Activated CD4-positive, alpha-beta T cell treated with anti-CD3 and anti-CD28 coated beads, Interleukin-2, amount 10 ng/mL, durations not matched to agents 24 days and 14 days (primary cell): ENCODE results near the gene PDX1. TPM values are rescaled to one million over a fixed set of nuclear protein-coding genes. Genes with fewer than 3 reads are reported as not detected.
A peak's percentile ranks its signal among the peaks of the same experiment; 100 is the strongest.

Source experiments
- DNase-seq: peaks from one replicate; pipeline ENCODE4 v3.0.0; 2022
- H3K27ac Mint-ChIP-seq: one replicate; pipeline ENCODE4 v1.8.0; 2022; ENCODE audit warnings: mild to moderate bottlenecking, mixed read lengths
- H3K27me3 Mint-ChIP-seq: one replicate; pipeline ENCODE4 v1.8.0; 2022; ENCODE audit warnings: mixed read lengths
- H3K36me3 Mint-ChIP-seq: one replicate; pipeline ENCODE4 v1.8.0; 2022; ENCODE audit warnings: low read depth, mild to moderate bottlenecking, mixed read lengths
- H3K4me1 Mint-ChIP-seq: one replicate; pipeline ENCODE4 v1.8.0; 2021; ENCODE audit warnings: mixed read lengths
- H3K4me3 Mint-ChIP-seq: one replicate; pipeline ENCODE4 v1.8.0; 2022; ENCODE audit warnings: mild to moderate bottlenecking, moderate library complexity, mixed read lengths
- H3K9me3 Mint-ChIP-seq: one replicate; pipeline ENCODE4 v1.8.0; 2021; ENCODE audit warnings: mixed read lengths
- intact Hi-C: fragments of 100-400 bp; cut with micrococcal nuclease; formaldehyde crosslinking; loops from one replicate; pipeline ENCODE4 v1.15.1; 2023
- total RNA-seq: library from RNA; stranded (reverse); gene quantifications from 2 replicates; pipeline ENCODE4 v1.2.3, GENCODE V29; 2022

PDX1 gene
- total RNA-seq, 1 donor from 2014 or later: not detected

DNA sequence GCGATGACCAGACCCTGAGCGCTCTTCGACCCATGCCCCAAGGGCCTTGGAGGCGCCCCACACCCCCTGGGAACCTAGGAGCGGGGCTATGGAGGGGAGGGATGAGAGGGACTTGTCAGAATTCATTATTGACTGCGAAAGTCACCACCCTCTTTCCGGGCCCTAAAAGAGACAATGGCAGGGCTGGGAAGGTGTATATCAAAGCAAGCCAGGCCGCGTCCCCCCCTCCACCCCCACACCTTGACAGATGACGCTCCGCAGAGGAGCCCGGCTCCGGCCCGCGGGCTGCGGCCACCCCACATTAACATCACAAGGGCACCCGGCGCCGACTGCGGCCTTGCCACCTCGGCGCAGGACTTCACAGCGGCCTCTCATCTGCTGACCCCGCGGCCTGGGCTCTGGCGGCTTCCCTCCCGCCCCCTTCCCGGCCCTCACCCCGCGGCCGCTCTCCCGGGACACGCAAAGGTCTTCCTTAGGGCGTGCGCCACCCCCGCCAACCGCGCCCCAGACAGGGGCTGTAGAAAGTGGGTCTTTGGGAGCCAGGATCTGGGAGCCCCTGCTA lies 46.9 kb downstream of the PDX1 start:
- Mint-ChIP-seq H3K27me3 (peaks cover 83% of the 10 kb centered on the region), H3K36me3 (peaks cover 2% of the 10 kb centered on the region), H3K9me3 (peaks cover 3% of the 10 kb centered on the region), H3K4me3 (no peak overlapping the region), H3K4me1 (peaks cover 4% of the 10 kb centered on the region), H3K27ac (no peak overlapping the region)
- intact Hi-C loops: loop anchor here (1.0 to 2.0 kb wide), 2 partner anchors 44 to 174 kb away; partner anchors contain the start of gene GSX1
- DNase-seq: no peak

DNA sequence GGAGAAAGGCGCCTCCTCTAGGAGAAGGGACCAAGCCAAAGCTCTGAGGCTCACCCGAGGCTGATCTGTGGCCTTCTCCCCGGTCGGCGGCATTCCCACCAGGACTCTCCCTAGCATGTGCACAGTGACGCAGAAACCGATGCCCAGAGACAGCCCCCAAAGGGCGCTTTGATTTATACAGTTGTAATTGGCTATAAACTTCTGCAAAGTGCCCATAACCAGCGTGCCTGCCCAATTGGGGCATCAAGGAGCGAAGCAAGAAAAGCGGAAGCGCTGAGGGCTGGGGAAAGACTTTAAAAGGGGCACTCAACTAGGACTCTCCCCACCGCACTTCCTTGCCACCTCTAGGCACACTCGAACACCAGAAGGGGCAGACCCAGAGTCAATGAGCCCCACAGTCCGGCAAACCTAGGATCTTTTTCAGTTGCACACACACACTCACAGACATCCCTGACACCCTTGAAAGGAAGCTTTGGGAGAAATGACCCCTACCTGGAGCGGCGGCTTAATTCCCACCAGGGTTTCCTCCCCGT lies 47.5 kb downstream of the PDX1 start:
- H3K9me3 Mint-ChIP-seq: peaks cover 3% of the 10 kb centered on the region
- peaks cover 2% of the 10 kb centered on the region for H3K36me3 Mint-ChIP-seq
- H3K4me1 Mint-ChIP-seq: peaks cover 4% of the 10 kb centered on the region
- DNase-seq: no peak
- H3K27me3 Mint-ChIP-seq: peaks cover 77% of the 10 kb centered on the region
- peak overlapping the region; percentile 75 for H3K27ac Mint-ChIP-seq
- intact Hi-C loops: loop anchor here (1.0 to 2.0 kb wide), 2 partner anchors 45 to 174 kb away; partner anchors contain the start of gene GSX1
- H3K4me3 Mint-ChIP-seq: no peak overlapping the region

DNA sequence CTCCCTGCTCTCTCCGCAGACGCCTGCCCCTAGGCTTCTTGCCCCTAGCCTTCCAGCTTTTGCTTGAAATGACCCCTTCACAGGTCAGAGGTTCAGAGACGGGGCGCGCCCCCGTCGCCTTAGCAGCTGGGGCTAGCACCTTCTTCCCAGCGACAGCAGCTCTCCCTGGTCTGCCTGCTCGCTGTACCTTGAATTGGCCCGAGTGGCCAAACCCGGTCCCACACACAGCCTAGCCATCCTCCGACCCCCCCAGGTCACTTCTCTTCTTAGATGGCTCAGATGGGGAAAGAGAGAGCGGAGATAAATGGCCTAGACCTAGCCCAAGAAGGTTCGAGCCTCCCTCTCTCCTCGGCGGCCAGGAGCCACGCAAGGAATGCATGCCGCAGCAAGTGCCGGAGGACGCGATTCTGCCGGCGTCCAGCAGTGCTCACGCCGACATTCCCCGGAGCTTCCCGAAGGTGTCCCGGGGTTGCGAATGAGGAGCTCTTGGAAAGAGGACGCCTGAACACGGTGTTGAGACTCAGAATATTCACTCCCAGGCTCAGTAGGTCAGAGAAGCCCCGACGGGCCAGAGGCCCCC lies 48.0 kb downstream of the PDX1 start:
- peaks cover 76% of the 10 kb centered on the region for H3K27me3 Mint-ChIP-seq
- DNase-seq: no peak
- peaks cover 2% of the 10 kb centered on the region for H3K36me3 Mint-ChIP-seq
- peaks cover 4% of the 10 kb centered on the region for H3K4me1 Mint-ChIP-seq
- peaks cover 3% of the 10 kb centered on the region for H3K9me3 Mint-ChIP-seq
- peak overlapping the region; percentile 75 for H3K27ac Mint-ChIP-seq
- H3K4me3 Mint-ChIP-seq: no peak overlapping the region
- intact Hi-C loops: loop anchor here (1.0 to 2.0 kb wide), 2 partner anchors 46 to 175 kb away; partner anchors contain the start of gene GSX1

DNA sequence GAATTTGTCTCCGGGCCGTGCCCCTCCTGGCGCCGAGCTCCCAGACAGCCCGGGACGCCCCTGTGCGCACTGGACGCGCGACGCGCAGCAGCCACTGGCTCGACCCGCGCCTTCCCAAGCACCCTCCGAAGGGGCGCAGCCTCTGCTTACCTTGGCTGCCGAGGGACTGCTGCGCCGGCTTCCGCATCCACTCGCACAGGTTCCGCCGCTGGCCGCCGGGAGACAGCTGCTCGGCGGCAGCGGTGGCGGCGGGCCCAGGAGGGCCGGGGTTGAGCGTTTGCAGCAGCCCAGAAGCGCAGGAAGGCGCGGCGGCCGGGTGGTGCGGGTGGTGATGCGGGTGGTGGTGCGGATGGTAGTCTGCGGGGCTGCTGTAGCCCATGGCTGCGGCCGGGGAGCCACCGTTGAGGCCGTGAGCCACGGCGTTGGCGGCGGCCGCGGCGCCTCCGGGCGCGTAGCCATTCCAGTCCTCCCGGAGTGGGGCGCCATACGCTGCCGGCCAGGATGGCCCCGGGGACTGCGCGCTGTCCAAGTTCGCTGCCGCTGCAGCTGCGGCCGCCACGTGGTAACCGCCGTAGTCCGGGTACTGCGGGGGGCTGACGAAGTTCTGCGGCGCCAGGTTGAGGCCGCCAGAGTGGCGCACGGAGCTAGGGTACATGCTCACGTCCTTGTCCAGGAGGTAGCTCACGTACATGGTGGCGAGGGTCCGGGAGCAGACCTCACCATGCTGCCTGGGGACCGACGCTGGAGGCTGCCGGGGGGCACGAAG lies 48.7 kb downstream of the PDX1 start:
- H3K9me3 Mint-ChIP-seq: peaks cover 3% of the 10 kb centered on the region
- H3K27me3 Mint-ChIP-seq: peaks cover 76% of the 10 kb centered on the region
- no peak for DNase-seq
- no peak overlapping the region for H3K27ac Mint-ChIP-seq
- peaks cover 2% of the 10 kb centered on the region for H3K36me3 Mint-ChIP-seq
- peaks cover 4% of the 10 kb centered on the region for H3K4me1 Mint-ChIP-seq
- intact Hi-C loops: no loop called here
- no peak overlapping the region for H3K4me3 Mint-ChIP-seq

DNA sequence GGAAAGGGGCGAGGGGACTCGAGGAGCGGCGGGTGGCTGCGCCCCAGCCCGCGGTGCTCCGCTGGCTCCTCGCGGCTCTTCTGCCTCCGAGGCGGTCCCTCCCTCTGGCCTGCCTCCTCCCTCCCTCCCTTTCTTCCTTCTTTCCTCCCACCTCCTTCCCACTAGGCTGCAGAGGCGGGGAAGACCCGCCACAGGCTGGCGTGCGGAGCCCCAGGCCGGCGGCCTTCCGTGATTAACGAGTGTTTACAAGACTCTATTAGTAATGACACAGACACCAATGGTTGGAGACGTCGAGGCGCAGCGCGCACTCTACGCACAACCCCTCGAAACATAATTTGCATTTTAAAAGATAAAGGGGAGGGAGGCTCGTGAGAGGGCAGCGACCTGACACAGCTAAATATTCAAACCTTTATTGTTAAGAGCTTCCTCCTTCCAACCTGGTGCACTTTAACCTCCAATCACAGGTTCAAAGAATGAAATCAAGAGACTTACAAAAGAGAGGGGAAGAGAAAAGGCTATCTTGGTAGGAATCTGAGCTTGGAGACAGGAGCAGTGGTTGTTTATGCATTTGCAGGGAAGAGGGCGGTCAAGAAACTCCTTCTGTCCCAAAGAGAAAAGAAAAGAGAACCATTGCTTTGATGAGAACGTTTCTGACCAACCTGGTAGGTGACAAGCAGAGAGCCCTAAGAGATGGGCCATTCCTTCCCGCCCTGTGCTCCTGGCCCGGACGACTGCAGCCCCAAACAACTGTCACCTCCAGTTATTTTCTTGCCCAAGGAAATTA lies 49.5 kb downstream of the PDX1 start, which contains the start of gene CDX2:
Gene CDX2 (minus strand): TSS at position 234 of the 784 bp plus-strand sequence. CDS start 309 bp downstream, outside the sequence.
- Mint-ChIP-seq H3K27me3 (peaks cover 76% of the 10 kb centered on the region), H3K36me3 (peaks cover 2% of the 10 kb centered on the region), H3K27ac (peak within 1 kb of the TSS; percentile 82), H3K4me3 (no peak within 1 kb of the TSS), H3K4me1 (peaks cover 4% of the 10 kb centered on the region), H3K9me3 (peaks cover 3% of the 10 kb centered on the region)
- DNase-seq: no peak
- intact Hi-C loops: no loop called here

GRCh38 chr13:27969866-27970229 lies 50.0 kb downstream of the PDX1 start:
- DNase-seq: no peak
- intact Hi-C loops: no loop called here
- Mint-ChIP-seq H3K27ac (peak overlapping the region; percentile 82), H3K4me1 (peaks cover 4% of the 10 kb centered on the region), H3K4me3 (no peak overlapping the region), H3K27me3 (peaks cover 79% of the 10 kb centered on the region), H3K36me3 (peaks cover 2% of the 10 kb centered on the region), H3K9me3 (peaks cover 3% of the 10 kb centered on the region)

DNA sequence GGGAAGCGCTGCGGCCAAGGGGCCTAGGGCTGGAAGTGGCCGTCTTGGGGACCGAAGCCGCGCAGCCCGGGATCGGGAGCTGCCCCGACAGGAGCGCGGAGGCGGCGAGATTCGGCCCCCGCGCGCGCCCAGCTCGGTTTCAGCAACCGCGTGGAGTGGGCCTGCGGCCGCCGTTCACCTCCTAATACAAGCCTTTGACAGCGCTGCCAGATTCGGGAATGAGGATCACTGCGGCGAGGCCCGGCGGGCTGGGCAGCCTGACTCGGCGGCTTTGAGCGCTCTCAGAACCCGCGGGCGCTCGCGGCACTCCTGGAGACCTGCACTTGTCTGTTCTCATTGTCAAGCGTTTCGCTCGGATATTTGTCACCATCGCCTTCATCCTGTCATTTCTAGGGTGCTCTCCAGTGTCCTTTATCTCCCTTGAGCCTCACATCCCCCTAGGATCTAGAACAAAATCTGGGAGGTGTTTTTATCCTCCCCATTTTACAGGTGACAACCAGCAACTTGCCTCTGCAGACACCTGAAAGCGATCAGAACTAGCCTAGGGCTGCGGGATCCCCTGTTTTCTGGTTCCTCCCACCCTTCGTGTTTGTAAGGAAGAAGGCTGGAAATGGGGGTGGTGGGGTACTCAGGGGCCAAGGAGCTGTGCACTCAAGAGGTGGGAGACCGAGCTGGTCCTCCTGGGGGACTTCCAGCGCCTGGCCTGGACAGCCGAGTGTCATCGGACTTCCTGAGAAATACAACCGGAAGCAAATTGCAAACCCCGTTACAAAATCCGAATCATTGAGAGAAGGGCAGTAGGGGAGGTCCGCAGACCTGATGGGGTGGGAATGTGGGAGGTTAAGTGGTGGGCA lies 50.8 kb downstream of the PDX1 start:
- H3K27me3 Mint-ChIP-seq: peaks cover 79% of the 10 kb centered on the region
- intact Hi-C loops: no loop called here
- no peak overlapping the region for H3K4me3 Mint-ChIP-seq
- H3K36me3 Mint-ChIP-seq: peaks cover 2% of the 10 kb centered on the region
- no peak for DNase-seq
- H3K9me3 Mint-ChIP-seq: peaks cover 3% of the 10 kb centered on the region
- peak overlapping the region; percentile 29 for H3K27ac Mint-ChIP-seq
- H3K4me1 Mint-ChIP-seq: peaks cover 4% of the 10 kb centered on the region

DNA sequence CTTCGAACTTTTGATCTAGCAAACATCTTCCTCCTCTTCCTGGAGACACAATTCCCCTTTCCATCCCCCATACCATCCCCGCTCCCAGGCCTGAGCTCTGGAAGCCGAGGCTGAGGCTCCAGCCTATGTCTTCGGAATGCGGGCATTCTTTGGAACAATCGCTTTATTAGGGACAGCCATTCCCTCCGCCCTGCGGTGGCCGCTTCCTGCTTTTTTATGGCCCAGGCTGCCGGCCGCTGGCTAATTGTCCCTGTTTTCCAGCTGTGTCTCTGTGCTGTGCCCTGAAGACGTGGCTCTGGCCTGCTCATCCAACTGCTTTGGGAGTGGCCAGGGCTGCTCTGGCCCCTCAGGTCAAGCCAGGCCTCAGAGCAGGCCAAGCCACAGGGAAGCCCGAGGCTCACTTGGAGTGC lies 51.4 kb downstream of the PDX1 start:
- DNase-seq: no peak
- peaks cover 3% of the 10 kb centered on the region for H3K9me3 Mint-ChIP-seq
- intact Hi-C loops: no loop called here
- peaks cover 4% of the 10 kb centered on the region for H3K4me1 Mint-ChIP-seq
- H3K27me3 Mint-ChIP-seq: peaks cover 79% of the 10 kb centered on the region
- H3K36me3 Mint-ChIP-seq: peaks cover 2% of the 10 kb centered on the region
- H3K4me3 Mint-ChIP-seq: no peak overlapping the region
- H3K27ac Mint-ChIP-seq: no peak overlapping the region

GRCh38 chr13:27971776-27972477 lies 52.1 kb downstream of the PDX1 start:
- peaks cover 3% of the 10 kb centered on the region for H3K9me3 Mint-ChIP-seq
- no peak overlapping the region for H3K4me3 Mint-ChIP-seq
- DNase-seq: no peak
- intact Hi-C loops: no loop called here
- H3K36me3 Mint-ChIP-seq: peaks cover 2% of the 10 kb centered on the region
- H3K27me3 Mint-ChIP-seq: peaks cover 79% of the 10 kb centered on the region
- no peak overlapping the region for H3K27ac Mint-ChIP-seq
- peaks cover 4% of the 10 kb centered on the region for H3K4me1 Mint-ChIP-seq

DNA sequence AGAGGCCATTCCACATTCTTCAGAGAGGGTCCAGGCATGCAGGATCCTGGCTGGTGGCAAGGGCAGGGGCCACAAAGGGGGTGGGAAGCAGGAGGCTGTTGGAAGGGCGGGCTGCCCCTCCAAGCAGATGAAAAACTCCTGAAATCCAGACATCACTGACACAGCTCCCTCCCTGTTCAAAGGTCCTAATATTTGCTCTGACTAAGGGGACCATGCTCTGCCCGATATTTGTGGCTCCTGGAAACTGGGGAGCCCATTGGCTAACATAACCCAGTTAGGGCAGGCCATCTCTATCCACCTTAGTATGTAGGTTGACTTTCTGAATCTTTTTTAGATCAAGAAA lies 52.6 kb downstream of the PDX1 start:
- Mint-ChIP-seq H3K36me3 (peaks cover 2% of the 10 kb centered on the region), H3K4me1 (peaks cover 4% of the 10 kb centered on the region), H3K27me3 (peaks cover 79% of the 10 kb centered on the region), H3K27ac (no peak overlapping the region), H3K9me3 (peaks cover 3% of the 10 kb centered on the region), H3K4me3 (no peak overlapping the region)
- intact Hi-C loops: no loop called here
- no peak for DNase-seq

GRCh38 chr13:27973291-27973690 lies 53.5 kb downstream of the PDX1 start:
- Mint-ChIP-seq H3K4me1 (peaks cover 6% of the 10 kb centered on the region), H3K27me3 (peaks cover 75% of the 10 kb centered on the region), H3K4me3 (no peak overlapping the region), H3K27ac (no peak overlapping the region), H3K9me3 (peaks cover 3% of the 10 kb centered on the region), H3K36me3 (peaks cover 2% of the 10 kb centered on the region)
- DNase-seq: no peak
- intact Hi-C loops: no loop called here

GRCh38 chr13:27973961-27974662 lies 54.3 kb downstream of the PDX1 start:
- Mint-ChIP-seq H3K4me3 (no peak overlapping the region), H3K4me1 (peaks cover 8% of the 10 kb centered on the region), H3K27ac (no peak overlapping the region), H3K36me3 (peaks cover 2% of the 10 kb centered on the region), H3K27me3 (peaks cover 78% of the 10 kb centered on the region), H3K9me3 (peaks cover 3% of the 10 kb centered on the region)
- intact Hi-C loops: no loop called here
- no peak for DNase-seq
